Measurements from ENCODE around the gene TLX2.
A peak's percentile ranks its signal among the peaks of the same experiment; 100 is the strongest.

DNA sequence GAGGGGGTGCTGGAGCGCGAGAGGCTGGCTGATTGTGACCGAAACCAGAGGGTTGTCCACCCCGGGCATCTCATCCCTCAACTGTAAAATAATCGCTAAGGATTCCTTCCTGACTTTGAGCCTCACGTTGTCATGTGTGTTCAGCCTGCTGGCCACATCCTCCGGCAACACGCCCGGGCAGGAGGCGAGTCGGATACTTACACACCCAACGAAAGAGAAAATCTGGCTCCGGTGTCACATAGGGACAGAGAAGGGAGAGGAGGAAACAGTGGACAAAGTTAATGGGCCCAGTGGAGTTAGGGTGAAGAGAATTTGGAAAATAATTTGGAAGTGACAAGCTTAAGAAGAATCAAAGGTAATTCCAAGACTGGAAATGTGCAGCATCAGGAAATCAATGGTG lies 2.4 kb downstream of the TLX2 start:
- TF ChIP-seq REST (IDR thresholded peaks at IDR 0.05; ENCODE audit: unreplicated experiment) (no peak), EZH2 (IDR thresholded peaks at IDR 0.05; ENCODE audit: low read depth, unreplicated experiment) (peak; percentile 62), EZH2phosphoT487 (IDR thresholded peaks at IDR 0.05; ENCODE audit: unreplicated experiment) (no peak), ZNF114 (CRISPR knock-in tag; IDR thresholded peaks at IDR 0.05) (no peak), JUNB (IDR thresholded peaks at IDR 0.05; ENCODE audit: unreplicated experiment) (no peak)
- TF ChIP-seq, protein P1, sequence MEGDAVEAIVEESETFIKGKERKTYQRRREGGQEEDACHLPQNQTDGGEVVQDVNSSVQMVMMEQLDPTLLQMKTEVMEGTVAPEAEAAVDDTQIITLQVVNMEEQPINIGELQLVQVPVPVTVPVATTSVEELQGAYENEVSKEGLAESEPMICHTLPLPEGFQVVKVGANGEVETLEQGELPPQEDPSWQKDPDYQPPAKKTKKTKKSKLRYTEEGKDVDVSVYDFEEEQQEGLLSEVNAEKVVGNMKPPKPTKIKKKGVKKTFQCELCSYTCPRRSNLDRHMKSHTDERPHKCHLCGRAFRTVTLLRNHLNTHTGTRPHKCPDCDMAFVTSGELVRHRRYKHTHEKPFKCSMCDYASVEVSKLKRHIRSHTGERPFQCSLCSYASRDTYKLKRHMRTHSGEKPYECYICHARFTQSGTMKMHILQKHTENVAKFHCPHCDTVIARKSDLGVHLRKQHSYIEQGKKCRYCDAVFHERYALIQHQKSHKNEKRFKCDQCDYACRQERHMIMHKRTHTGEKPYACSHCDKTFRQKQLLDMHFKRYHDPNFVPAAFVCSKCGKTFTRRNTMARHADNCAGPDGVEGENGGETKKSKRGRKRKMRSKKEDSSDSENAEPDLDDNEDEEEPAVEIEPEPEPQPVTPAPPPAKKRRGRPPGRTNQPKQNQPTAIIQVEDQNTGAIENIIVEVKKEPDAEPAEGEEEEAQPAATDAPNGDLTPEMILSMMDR (conservative IDR thresholded peaks at IDR 0.05; ENCODE audit: low read depth in 2 of 2) = no peak
